HFF-Myc (cell line): ENCODE data around the gene SINHCAF.

Source experiments
- DNase-seq: peaks from one replicate; pipeline ENCODE4 v3.0.0-alpha.2; 2011; ENCODE audit warnings: low read depth; ENCODE audit errors: extremely low read depth
- H3K4me3 ChIP-seq: replicated peaks from 2 replicates; pipeline ENCODE4 v1.5.1; 2011; ENCODE audit warnings: low read depth, mild to moderate bottlenecking, control low read depth, low read length
- TF ChIP-seq, protein P1 (sequence below): IDR thresholded peaks from 2 replicates; pipeline ENCODE4 v1.5.1; 2012; ENCODE audit warnings: mild to moderate bottlenecking, low read depth, low read length, control low read depth; ENCODE audit errors: missing control alignments

The SINHCAF gene

DNA sequence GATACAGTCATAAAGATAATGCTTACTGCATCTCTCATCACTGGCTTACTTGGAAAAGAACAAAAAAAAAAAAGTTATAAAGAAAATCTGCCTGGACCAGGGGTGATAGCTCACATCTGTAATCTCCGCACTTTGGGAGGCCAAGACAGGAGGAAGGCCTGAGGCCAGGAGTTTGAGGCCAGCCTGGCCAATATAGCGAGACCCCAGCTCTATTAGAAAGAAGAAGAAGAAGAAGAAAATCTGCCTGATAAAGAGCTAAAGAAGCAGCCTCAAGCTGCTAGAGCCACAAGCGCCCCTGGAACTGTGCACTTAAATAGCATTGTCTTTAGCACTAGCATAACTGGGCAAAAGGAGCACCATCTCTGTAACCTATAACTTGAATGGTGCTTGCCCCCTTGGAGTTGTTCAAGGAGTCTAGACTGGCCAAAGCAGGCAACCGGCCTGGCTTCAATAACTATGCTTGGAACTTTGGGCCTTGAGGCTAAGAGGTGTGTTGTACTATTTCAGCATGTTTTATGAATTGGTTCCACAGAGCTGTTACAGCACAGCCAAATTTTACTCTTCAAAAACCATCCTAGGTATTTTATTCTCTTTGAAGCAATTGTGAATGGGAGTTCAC lies 53.2 kb downstream of the SINHCAF start:
- no peak for DNase-seq
- TF ChIP-seq, protein P1, sequence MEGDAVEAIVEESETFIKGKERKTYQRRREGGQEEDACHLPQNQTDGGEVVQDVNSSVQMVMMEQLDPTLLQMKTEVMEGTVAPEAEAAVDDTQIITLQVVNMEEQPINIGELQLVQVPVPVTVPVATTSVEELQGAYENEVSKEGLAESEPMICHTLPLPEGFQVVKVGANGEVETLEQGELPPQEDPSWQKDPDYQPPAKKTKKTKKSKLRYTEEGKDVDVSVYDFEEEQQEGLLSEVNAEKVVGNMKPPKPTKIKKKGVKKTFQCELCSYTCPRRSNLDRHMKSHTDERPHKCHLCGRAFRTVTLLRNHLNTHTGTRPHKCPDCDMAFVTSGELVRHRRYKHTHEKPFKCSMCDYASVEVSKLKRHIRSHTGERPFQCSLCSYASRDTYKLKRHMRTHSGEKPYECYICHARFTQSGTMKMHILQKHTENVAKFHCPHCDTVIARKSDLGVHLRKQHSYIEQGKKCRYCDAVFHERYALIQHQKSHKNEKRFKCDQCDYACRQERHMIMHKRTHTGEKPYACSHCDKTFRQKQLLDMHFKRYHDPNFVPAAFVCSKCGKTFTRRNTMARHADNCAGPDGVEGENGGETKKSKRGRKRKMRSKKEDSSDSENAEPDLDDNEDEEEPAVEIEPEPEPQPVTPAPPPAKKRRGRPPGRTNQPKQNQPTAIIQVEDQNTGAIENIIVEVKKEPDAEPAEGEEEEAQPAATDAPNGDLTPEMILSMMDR = no peak
- H3K4me3 ChIP-seq = no peak overlapping the region

DNA sequence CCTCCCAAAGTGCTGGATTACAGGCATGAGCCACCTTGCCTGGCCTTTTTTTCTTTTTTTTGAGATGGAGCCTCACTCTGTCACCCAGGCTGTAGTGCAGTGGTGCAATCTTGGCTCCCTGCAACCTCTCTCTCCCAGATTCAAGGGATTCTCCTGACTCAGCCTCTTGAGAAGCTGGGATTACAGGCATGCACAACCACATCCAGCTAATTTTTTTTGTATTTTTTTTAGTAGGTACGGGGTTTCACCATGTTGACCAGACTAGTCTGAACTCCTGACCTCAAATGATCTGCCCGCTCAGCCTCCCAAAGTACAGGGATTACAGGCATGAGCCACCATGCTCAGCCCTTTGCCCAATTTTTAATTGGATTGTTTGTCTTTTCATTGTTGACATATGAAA lies 58.0 kb downstream of the SINHCAF start:
- H3K4me3 ChIP-seq = no peak overlapping the region
- TF ChIP-seq, protein P1 = no peak
- no peak for DNase-seq

DNA sequence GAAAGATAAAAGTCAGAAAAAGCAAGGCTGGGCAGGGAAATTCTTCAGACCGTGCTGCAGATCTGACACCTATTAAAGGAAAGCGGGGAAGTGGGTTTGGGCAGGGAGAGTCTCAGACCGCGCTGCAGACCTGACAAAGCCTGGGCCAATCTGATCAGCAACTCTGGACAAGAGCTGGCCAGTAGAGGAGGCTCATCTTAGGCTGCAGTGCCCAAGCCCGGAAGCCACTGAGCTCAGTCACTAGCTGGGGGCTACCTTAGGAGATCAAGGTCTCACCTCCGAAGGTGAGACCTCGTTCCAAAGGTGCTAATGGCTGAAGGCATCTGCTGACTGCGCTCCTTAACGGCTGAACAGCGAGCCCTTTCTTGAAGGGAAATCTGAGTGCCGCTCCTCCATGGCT lies 60.2 kb downstream of the SINHCAF start:
- no peak overlapping the region for H3K4me3 ChIP-seq
- no peak for DNase-seq
- TF ChIP-seq, protein P1 = no peak

- DNase-seq = no peak
- H3K4me3 ChIP-seq = no peak overlapping the region
- TF ChIP-seq, protein P1 = no peak
Observed at GRCh38 chr12:31263661-31264060, 62.3 kb downstream of the SINHCAF start.

GRCh38 chr12:31261744-31262143 lies 64.2 kb downstream of the SINHCAF start:
- no peak overlapping the region for H3K4me3 ChIP-seq
- TF ChIP-seq, protein P1 = no peak
- no peak for DNase-seq

DNA sequence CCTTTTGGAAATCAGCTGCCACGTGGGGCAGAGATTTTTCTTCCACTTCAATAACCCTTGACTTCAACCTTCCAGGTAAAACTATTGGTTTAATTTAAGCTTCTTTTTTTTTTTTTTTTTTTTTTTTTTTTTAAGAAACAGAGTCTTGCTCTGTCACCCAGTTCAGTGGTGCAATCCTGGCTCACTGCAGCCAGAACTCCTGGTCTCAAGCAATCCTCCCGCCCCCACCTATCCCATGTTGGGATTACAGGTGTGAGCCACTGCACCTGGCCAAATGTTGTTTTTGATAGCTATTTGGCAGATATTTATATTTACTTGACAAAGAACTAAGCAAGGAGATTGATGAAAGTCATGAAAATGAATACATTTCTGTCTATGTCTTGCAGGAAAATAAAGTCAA lies 65.1 kb downstream of the SINHCAF start:
- H3K4me3 ChIP-seq = no peak overlapping the region
- TF ChIP-seq, protein P1 = no peak
- DNase-seq = no peak
